HG03442 (cell line): ENCODE results near the gene LRRTM4.
"Not testable (repeated sequence)": the region's sequence is repeated elsewhere in the genome, so short reads cannot be mapped to it uniquely, and the experiment has no call there.

Experiments used
- ATAC-seq: cut with Tn5 transposase; IDR thresholded peaks from one replicate; pipeline ENCODE4 v1.9.1; 2021; ENCODE audit warnings: mild to moderate bottlenecking, moderate library complexity; ENCODE audit not compliant: unreplicated experiment

LRRTM4 gene

DNA sequence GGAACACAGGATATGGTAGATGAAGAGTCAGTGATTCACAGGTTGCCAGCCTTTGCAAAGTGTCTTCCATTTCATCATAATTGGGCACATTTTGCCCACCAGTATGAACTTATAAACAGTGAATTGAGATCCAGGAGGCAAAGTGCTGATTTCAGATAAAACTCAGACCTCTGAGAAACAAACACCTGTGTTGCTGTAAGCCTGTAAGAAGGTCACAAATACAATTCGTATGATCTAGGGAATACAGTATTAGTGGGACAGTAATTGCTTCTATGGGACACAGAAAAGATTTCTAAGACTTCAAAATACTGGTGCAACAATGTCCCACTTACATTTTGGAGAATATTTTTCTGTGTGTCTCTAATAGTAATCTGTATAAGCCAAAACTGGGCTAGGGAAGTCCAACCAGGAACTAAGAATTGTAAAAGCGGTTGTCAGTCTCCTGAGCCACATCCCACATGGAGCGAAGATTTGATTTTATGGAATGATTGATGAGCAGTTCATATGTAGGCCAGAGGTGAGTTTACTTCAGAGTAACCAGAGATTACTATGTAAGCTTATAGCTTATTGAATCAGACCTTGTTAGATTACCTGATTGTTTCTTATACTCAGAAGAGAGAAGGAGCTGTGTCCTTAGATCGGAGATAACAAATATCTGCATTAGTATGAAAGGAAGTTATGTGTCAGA, 728.4 kb downstream of the LRRTM4 start:
- no peak for ATAC-seq

DNA sequence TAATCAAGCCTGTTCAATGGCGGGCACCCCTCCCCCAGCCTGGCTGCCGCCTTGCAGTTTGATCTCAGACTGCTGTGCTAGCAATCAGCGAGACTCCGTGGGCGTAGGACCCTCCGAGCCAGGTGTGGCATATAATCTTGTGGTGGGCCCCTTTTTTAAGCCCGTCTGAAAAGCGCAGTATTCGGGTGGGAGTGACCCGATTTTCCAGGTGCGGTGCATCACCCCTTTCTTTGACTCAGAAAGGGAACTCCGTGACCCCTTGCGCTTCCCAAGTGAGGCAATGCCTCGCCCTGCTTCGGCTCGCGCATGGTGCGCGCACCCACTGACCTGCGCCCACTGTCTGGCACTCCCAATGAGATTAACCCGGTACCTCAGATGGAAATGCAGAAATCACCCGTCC, 740.9 kb downstream of the LRRTM4 start:
- ATAC-seq = not testable (repeated sequence)

DNA sequence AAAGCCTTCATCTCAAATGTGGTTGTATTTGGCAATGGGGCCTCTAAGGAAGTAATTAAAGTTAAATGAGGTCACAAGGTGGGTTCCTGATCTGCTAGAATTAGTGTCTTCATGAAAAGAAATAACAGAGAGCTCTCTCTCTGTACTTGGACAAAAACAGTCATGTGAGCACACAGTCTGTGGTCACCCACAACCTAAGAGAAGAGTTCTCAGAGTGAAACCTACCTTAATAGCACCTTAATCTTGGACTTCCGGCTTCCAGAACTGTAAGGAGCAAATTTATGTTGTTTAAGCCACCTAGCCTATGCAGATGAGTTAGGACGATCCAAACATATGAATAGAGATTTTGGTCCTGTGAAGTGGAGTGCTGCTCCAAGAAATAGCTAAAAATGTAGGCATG, 758.9 kb downstream of the LRRTM4 start:
- no peak for ATAC-seq

GRCh38 chr2:76760367-76760704, 761.8 kb downstream of the LRRTM4 start:
- ATAC-seq = no peak

DNA sequence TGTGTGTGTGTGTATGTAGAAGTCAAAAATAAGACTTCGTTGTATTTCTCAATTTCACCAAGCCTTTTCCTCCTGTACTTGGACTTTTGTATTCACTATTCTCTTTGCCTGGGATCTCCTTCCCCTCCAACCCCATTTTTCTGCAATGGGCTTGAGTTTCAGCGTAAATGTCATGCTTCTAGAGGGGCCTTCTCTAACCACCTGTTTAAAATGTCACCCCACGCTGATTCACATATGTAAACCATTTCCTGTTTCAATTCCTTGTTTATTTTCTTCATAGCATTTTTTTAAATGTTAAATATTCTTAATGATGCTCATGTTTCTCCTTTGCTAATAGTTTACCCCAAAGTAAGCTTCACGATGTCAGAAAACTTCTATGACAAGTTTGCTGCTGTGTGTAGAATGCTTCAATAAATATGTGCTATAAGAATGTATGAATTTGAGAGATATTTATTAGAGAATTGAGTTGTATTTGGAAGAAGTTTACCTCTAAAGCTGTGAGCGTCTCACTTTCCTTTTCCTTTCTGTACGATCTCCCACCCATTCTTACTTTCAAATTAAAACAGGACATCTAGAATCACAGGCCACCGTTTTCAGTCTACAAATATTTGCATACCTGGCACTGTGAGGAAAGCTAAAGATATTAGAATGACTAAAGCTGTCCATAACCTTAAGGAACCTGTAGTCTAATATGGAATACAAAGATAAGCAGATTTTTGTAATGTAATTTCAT, 762.4 kb downstream of the LRRTM4 start:
- ATAC-seq = no peak

DNA sequence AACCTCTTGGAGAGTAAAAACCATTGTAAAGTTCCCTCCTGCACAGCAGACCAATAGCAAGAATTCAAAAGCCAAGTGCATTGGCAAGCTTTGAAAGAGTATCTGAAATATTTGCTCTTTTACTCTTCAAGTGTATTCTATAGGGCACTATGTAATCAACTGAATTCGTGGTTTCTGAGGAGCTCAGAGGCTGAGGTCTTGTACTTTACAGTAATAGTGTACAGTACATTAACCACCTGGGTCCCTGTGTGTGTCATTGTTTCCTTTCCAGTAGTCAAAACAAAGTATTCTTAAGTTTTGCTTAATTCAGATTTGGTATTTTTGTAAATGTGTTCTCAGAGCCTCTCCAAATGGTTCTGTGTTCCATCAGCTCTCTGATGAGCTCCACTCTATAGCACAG, 769.7 kb downstream of the LRRTM4 start:
- no peak for ATAC-seq

- ATAC-seq = no peak
Measured at GRCh38 chr2:76749858-76750257, 772.3 kb downstream of the LRRTM4 start.

GRCh38 chr2:76748581-76749296, 773.4 kb downstream of the LRRTM4 start:
- no peak for ATAC-seq

DNA sequence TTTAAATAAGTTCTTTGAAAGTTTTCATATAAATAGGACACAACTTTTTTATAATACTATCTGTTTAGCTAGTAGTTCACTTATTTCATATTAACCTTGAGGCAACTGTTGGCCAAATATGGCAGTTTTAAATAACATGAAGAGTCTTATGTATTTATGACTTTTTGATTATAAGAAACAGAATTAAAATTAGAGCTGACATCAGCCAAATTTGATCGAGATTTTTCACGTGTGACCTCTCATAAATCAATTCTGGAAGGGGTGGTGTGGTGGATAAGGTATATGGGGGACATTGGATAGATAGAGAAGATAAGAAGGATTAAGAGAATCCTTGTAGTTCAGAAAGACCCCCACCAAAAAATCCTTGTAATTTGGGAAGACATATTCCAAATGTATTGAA, 776.6 kb downstream of the LRRTM4 start:
- no peak for ATAC-seq

DNA sequence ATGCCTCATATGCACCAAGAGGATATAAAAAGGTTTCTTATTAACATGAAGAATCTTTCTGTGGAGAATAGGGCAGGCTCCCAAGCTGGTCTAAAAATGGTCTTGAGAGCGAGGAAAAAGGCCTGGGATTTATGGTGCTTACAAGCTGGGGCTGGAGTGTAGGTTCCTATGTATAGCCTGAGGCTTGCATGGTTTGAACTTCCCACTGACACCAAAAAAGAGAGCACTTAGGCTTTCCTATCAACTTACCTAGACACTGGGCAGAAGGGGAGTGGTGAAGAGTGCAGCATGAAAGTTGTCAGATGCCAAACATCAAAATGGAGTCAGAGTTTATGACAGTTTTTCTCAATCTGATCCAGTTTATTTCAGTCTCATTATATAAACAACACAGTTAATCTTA, 784.6 kb downstream of the LRRTM4 start:
- no peak for ATAC-seq

DNA sequence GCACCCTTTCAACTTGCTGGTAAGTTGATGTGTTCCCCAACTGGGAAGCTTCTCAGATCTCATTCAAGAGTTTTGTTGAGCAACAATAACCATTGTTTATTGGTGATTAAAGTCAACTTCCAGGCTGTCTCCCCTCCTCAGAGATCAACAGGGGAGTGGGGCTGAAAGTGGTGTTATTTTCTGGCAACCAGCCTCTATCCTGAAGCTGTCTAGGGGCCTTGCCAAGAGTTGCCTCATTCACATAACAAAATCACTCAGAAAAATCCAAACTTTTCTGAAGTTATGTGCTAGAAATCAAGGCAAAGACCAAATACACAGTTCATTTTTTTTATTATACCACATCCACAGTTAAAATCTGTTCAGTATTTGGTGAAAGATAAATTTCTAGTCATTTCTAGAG, 788.4 kb downstream of the LRRTM4 start:
- no peak for ATAC-seq

- ATAC-seq = no peak
Measured at GRCh38 chr2:76731157-76731556, 791.0 kb downstream of the LRRTM4 start.

GRCh38 chr2:76730021-76730420, 792.2 kb downstream of the LRRTM4 start:
- ATAC-seq = no peak

GRCh38 chr2:76721226-76721625, 801.0 kb downstream of the LRRTM4 start:
- ATAC-seq = no peak

GRCh38 chr2:76713312-76713711, 808.9 kb downstream of the LRRTM4 start:
- ATAC-seq = no peak

DNA sequence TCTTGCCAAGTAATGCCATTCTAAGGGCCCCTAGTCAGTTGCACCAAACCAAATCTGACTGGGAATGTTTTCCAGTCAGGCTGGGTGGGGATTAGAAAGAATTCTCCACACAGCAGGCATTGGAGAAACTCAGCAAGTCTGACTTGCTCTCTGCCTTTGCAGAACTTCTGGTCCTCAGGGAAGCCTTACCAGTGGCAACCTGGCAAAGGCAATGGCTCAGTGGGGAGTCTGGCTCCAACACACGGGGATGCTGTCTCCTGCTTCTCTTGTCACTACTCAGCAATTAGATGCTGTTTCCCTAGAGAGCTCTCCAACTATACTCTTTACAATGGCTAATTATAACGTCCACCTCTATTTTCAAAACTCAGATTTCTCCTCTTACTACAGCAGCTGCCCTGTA, 810.7 kb downstream of the LRRTM4 start:
- ATAC-seq = no peak

DNA sequence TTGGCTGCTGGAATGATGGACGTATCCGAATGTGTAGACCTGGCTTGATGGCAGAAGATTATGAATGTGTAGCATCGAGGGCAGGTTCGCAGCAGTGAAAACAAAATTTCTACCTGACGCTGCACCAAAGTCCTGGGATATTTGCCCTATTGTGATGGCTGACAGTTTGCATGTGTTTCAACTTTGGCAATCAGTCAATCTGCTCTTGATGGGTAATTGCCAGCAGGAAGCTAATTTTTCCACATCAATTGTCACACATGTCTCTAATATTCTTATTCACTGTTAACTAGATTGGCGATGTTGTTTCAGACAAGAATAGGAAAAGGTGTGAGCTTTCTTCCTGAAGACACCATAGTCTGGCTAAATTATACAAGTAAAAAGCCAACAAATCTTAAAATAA, 821.3 kb downstream of the LRRTM4 start:
- ATAC-seq = no peak

- not testable (repeated sequence) for ATAC-seq
Measured at GRCh38 chr2:76697998-76698713, 824.0 kb downstream of the LRRTM4 start.
